GM18505 (cell line): ENCODE measurements around the gene USP47.

Experiments
- ATAC-seq: cut with Tn5 transposase; IDR thresholded peaks from one replicate; pipeline ENCODE4 v1.9.1; 2021; ENCODE audit not compliant: unreplicated experiment
- POLR2A ChIP-seq: IDR thresholded peaks from 4 replicates; pipeline ENCODE4 v1.6.1; 2011; ENCODE audit warnings: borderline replicate concordance; ENCODE audit not compliant: insufficient read depth, insufficient read length; ENCODE audit errors: extremely low read depth

The USP47 gene

GRCh38 chr11:11913395-11913794 lies 71.6 kb downstream of the USP47 start:
- TF ChIP-seq POLR2A: no peak
- ATAC-seq: no peak

GRCh38 chr11:11915625-11916024 lies 73.9 kb downstream of the USP47 start:
- TF ChIP-seq POLR2A: no peak
- no peak for ATAC-seq

- ATAC-seq: no peak
- TF ChIP-seq POLR2A: no peak
Observed at GRCh38 chr11:11916981-11917399, 75.2 kb downstream of the USP47 start.

- no peak for TF ChIP-seq POLR2A
- ATAC-seq: no peak
Observed at GRCh38 chr11:11923828-11924227, 82.1 kb downstream of the USP47 start.

- TF ChIP-seq POLR2A: no peak
- ATAC-seq: no peak
Observed at GRCh38 chr11:11929920-11930319, 88.1 kb downstream of the USP47 start.

GRCh38 chr11:11931461-11932055 lies 89.8 kb downstream of the USP47 start:
- no peak for ATAC-seq
- no peak for TF ChIP-seq POLR2A

- no peak for TF ChIP-seq POLR2A
- no peak for ATAC-seq
Observed at GRCh38 chr11:11935536-11935935, 93.8 kb downstream of the USP47 start.

- TF ChIP-seq POLR2A: no peak
- ATAC-seq: no peak
Observed at GRCh38 chr11:11937433-11937832, 95.7 kb downstream of the USP47 start.

- ATAC-seq: no peak
Observed at GRCh38 chr11:11937957-11938356, 96.2 kb downstream of the USP47 start.

GRCh38 chr11:11940551-11940950 lies 98.8 kb downstream of the USP47 start:
- ATAC-seq: no peak
- TF ChIP-seq POLR2A: no peak

More at GRCh38 chr11:11937957-11938356, 96.2 kb downstream of the USP47 start:
- no peak for TF ChIP-seq POLR2A

- no peak for ATAC-seq
- no peak for TF ChIP-seq POLR2A
Observed at GRCh38 chr11:11942668-11943067, 100.9 kb downstream of the USP47 start.

- no peak for TF ChIP-seq POLR2A
- ATAC-seq: no peak
Observed at GRCh38 chr11:11944444-11944843, 102.7 kb downstream of the USP47 start.

- no peak for TF ChIP-seq POLR2A
- ATAC-seq: no peak
Observed at GRCh38 chr11:11946180-11946579, 104.4 kb downstream of the USP47 start.

- no peak for TF ChIP-seq POLR2A
- no peak for ATAC-seq
Observed at GRCh38 chr11:11946878-11947277, 105.1 kb downstream of the USP47 start.

GRCh38 chr11:11947825-11948224 lies 106.1 kb downstream of the USP47 start:
- no peak for ATAC-seq
- no peak for TF ChIP-seq POLR2A
